K562 treated with DMSO at 1 percent for 4 hours (cell line): ENCODE results near the gene ZMAT5. TPM values are rescaled to one million over a fixed set of nuclear protein-coding genes. Genes with fewer than 3 reads are reported as not detected.

Source experiments
- total RNA-seq: library from RNA; unstranded; fragments of 300-600 nt; gene quantifications from 2 replicates; pipeline ENCODE4 v1.2.3, GENCODE V29; 2022; ENCODE audit not compliant: insufficient read depth

ZMAT5 gene, protein sequence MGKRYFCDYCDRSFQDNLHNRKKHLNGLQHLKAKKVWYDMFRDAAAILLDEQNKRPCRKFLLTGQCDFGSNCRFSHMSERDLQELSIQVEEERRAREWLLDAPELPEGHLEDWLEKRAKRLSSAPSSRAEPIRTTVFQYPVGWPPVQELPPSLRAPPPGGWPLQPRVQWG
- 14.7 and 23.7 TPM in 2 replicates for total RNA-seq

DNA sequence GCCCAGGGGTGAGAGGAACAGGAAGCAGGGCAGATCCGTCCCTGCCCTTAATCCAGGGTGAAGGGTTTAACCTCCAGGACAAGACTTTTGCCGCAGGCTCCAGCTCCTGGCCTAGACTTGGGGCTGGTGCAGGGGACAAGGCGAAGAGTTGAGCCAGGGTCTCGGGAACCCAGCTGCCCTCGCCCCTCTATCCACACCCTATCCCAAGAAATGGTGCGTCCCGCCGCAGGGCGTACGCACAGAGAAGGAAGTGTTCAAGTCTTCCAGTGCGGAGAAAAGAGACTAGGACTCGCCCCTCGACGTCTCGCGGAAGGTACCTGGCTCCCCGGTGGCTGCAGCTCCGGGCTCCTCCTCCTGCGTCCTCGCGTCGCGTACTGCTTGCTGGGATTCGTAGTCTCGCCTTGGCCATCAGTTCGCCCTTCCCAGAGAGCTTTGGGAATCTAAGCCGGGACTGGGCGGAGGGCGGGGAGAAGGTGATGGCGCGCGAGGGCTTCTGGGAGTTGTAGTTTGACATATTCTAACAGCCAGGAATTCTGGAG is at the start of gene ZMAT5:
Gene ZMAT5, minus strand, starts transcription at position 376 of the 539 bp plus-strand sequence. CDS start 18,463 bp downstream, outside the sequence.

DNA sequence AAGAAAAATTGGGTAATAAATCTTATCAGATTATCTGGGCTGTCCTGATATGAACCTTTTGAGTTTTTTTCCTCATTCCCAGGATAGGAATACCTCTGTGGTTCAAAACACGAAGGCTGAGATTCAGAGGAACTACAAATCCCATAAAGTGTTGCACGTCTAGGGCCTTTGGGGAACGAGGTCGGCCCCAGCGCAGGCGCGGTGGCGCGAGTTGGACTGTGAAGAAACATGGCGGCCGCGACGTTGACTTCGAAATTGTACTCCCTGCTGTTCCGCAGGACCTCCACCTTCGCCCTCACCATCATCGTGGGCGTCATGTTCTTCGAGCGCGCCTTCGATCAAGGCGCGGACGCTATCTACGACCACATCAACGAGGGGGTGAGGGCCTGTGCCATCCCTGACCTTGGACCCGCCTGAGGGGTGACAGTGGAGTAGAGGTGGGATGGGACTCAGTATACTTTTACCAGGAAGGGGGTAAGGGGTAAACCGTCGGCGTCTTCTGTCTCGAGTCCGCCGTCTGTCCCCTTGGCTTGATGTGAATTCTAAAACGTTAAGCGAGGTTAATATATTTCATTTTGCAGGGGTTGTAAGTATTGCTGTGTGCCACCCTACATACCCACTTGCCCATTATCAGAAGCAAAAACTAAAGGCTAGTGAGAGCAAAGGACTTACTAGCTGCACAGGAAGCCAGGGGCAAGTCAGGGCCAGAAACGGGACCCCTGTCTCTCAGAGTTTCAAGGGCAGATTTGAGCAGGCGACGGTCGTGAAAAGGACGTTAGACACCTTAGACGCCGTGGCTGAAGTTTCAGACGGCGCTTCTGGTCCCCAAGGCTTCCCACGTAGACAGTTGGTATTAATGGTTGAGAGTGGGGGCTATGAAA is 604 bp upstream of the ZMAT5 start, which contains the start of gene UQCR10:
Gene UQCR10, plus strand, starts transcription at position 199 of the 881 bp plus-strand sequence. Its CDS starts 30 bp downstream, at position 229.

DNA sequence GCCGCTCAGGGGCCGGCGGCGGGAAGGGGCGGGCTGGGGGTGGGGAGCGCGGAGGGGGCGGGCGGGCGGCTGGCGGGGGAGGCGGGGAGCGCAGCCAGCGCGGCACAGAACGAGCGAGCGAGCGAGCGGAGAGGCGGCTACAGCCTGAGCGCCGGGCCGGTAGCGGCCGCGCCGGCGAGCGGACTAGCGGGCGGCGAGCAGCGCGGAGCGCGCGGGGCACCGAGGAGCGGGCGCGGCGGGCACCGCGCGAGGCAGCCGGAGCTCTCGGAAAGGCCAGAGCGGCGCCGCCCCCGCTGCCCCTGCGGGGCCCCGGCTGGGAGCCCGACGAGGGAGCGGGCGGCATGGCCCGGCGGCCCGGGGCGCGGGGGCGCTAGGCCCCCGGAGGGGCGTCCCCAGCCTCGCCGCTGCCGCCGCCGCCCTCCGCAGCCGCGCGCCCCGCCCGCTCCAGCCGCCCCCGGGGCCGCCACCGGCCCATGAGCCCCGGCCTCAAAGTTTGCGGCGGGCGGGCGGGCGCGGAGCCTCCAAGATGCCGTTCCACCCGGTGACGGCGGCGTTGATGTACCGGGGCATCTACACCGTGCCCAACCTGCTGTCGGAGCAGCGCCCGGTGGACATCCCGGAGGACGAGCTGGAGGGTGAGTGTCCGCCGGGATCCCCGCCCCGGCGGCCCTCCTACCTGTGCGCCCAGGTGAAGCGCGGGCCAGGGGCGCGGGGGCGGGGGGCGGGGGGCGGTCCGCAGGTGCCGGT is 46.7 kb downstream of the ZMAT5 start, which contains the start of gene CABP7:
Gene CABP7, plus strand, starts transcription at position 105 of the 747 bp plus-strand sequence. Its CDS starts 422 bp downstream, at position 527.

Other genes starting within 250 kb of the ZMAT5 start
- gene THOC5, start 213.2 kb downstream of the ZMAT5 start, total RNA-seq, result 28.2 and 31.4 TPM in 2 replicates
- 20.6 and 21.1 TPM in 2 replicates for gene NIPSNAP1, start 185.9 kb downstream of the ZMAT5 start, total RNA-seq
- gene NF2, start 163.4 kb downstream of the ZMAT5 start, total RNA-seq, result 7.5 and 7.9 TPM in 2 replicates
- not detected in 2 replicates for gene CABP7, start 47.0 kb downstream of the ZMAT5 start, total RNA-seq
- gene UQCR10, start 362 bp upstream of the ZMAT5 start, total RNA-seq, result 75.6 and 91.1 TPM in 2 replicates
- 33.9 and 42.2 TPM in 2 replicates for gene ASCC2, start 71.3 kb upstream of the ZMAT5 start, total RNA-seq
- gene MTMR3, start 116.2 kb upstream of the ZMAT5 start, total RNA-seq, result 14.0 and 17.8 TPM in 2 replicates